ENCODE data around the gene GUCD1. TPM values are rescaled to one million over a fixed set of nuclear protein-coding genes. Genes with fewer than 3 reads are reported as not detected.

Gene GUCD1
- total and polyA plus RNA-seq, 2 of the 13 experiments (the other 11 are each of a cell fraction or from before 2014, with no cell fraction given), result 128 to 245 TPM

- no peak for TF ChIP-seq ZBTB44 (CRISPR knock-in tag; IDR thresholded peaks at IDR 0.05)
- TF ChIP-seq, protein P1, sequence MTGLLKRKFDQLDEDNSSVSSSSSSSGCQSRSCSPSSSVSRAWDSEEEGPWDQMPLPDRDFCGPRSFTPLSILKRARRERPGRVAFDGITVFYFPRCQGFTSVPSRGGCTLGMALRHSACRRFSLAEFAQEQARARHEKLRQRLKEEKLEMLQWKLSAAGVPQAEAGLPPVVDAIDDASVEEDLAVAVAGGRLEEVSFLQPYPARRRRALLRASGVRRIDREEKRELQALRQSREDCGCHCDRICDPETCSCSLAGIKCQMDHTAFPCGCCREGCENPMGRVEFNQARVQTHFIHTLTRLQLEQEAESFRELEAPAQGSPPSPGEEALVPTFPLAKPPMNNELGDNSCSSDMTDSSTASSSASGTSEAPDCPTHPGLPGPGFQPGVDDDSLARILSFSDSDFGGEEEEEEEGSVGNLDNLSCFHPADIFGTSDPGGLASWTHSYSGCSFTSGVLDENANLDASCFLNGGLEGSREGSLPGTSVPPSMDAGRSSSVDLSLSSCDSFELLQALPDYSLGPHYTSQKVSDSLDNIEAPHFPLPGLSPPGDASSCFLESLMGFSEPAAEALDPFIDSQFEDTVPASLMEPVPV (CRISPR knock-in tag; IDR thresholded peaks at IDR 0.05), result peak; percentile 52; the same call in 1 of the 2 replicates
- no peak for TF ChIP-seq ZBTB8A (CRISPR knock-in tag; IDR thresholded peaks at IDR 0.05; ENCODE audit: borderline replicate concordance, low read depth)
- TF ChIP-seq ZC3H4 (CRISPR knock-in tag; IDR thresholded peaks at IDR 0.05; ENCODE audit: borderline replicate concordance), result peak; percentile 79; the same call in 1 of the 2 replicates
- TF ChIP-seq CBX1 (IDR thresholded peaks at IDR 0.05; ENCODE audit: low read depth), result no peak
- TF ChIP-seq NONO (IDR thresholded peaks at IDR 0.05), result no peak
- TF ChIP-seq NONO (CRISPR knock-in tag; conservative IDR thresholded peaks at IDR 0.05), result peak; percentile 83
- TF ChIP-seq ZNF75D (CRISPR knock-in tag; IDR thresholded peaks at IDR 0.05; ENCODE audit: borderline replicate concordance), result no peak
- TF ChIP-seq JUN (CRISPR knock-in tag; IDR thresholded peaks at IDR 0.05), result no peak; the same call in 1 of the 2 replicates
- TF ChIP-seq, protein P2, sequence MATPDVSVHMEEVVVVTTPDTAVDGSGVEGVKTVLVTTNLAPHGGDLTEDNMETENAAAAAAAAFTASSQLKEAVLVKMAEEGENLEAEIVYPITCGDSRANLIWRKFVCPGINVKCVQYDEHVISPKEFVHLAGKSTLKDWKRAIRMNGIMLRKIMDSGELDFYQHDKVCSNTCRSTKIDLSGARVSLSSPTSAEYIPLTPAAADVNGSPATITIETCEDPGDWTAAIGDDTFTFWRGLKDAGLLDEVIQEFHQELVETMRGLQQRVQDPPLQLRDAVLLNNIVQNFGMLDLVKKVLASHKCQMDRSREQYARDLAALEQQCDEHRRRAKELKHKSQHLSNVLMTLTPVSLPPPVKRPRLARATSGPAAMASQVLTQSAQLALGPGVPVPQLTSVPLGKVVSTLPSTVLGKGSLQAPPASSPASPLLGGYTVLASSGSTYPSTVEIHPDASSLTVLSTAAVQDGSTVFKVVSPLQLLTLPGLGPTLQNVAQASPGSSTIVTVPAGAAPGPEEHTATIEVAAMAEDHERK (CRISPR knock-in tag; IDR thresholded peaks at IDR 0.05; ENCODE audit: low read depth), result no peak
- TF ChIP-seq, protein P3, sequence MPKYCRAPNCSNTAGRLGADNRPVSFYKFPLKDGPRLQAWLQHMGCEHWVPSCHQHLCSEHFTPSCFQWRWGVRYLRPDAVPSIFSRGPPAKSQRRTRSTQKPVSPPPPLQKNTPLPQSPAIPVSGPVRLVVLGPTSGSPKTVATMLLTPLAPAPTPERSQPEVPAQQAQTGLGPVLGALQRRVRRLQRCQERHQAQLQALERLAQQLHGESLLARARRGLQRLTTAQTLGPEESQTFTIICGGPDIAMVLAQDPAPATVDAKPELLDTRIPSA (CRISPR knock-in tag; IDR thresholded peaks at IDR 0.05; ENCODE audit: borderline replicate concordance), result no peak
- no peak; the same call in 1 of the 2 replicates for TF ChIP-seq ZNF747 (CRISPR knock-in tag; IDR thresholded peaks at IDR 0.05; ENCODE audit: borderline replicate concordance)
- TF ChIP-seq GABPA (IDR thresholded peaks at IDR 0.05; ENCODE audit: low read depth, low read length), result no peak
- TF ChIP-seq GABPA (CRISPR knock-in tag; IDR thresholded peaks at IDR 0.05; ENCODE audit: low read depth), result no peak
- no peak for TF ChIP-seq ZNF550 (CRISPR knock-in tag; IDR thresholded peaks at IDR 0.05; ENCODE audit: borderline replicate concordance)
- TF ChIP-seq HNRNPL (IDR thresholded peaks at IDR 0.05; ENCODE audit: low read depth, low read length), result peak; percentile 76; the same call in 1 of the 2 replicates
- TF ChIP-seq MLLT10 (CRISPR knock-in tag; IDR thresholded peaks at IDR 0.05), result no peak
- no peak for TF ChIP-seq NFE2 (CRISPR knock-in tag; IDR thresholded peaks at IDR 0.05)
- TF ChIP-seq, protein P4, sequence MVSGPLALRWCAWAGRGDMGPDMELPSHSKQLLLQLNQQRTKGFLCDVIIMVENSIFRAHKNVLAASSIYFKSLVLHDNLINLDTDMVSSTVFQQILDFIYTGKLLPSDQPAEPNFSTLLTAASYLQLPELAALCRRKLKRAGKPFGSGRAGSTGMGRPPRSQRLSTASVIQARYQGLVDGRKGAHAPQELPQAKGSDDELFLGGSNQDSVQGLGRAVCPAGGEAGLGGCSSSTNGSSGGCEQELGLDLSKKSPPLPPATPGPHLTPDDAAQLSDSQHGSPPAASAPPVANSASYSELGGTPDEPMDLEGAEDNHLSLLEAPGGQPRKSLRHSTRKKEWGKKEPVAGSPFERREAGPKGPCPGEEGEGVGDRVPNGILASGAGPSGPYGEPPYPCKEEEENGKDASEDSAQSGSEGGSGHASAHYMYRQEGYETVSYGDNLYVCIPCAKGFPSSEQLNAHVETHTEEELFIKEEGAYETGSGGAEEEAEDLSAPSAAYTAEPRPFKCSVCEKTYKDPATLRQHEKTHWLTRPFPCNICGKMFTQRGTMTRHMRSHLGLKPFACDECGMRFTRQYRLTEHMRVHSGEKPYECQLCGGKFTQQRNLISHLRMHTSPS (CRISPR knock-in tag; IDR thresholded peaks at IDR 0.05; ENCODE audit: low read depth), result no peak
- TF ChIP-seq ZNF383 (CRISPR knock-in tag; IDR thresholded peaks at IDR 0.05; ENCODE audit: borderline replicate concordance), result no peak
- TF ChIP-seq ZNF781 (CRISPR knock-in tag; IDR thresholded peaks at IDR 0.05; ENCODE audit: borderline replicate concordance, not compliant biosample characterization), result no peak
These were observed 38.1 kb upstream of the GUCD1 start, which contains the start of gene LRRC75B (continued) for GRCh38 chr22:24592851-24593558.
